Adrenal gland (tissue), 12 donors: ENCODE results near the gene GRIK5. TPM values are rescaled to one million over a fixed set of nuclear protein-coding genes. Genes with fewer than 3 reads are reported as not detected.
"Not testable (repeated sequence)": the region's sequence is repeated elsewhere in the genome, so short reads cannot be mapped to it uniquely, and the experiment has no call there.

Source experiments
- DNase-seq, 7 donors: peaks; one replicate each; pipeline ENCODE4 v3.0.0-alpha.2; 2019 to 2020
- H3K27ac ChIP-seq, 5 donors: fragments of 200-600 bp; sonication (generic) in 4 of 5; 1 replicate in 3 of 5; 2 replicates in 2 of 5; pipeline versions ENCODE4 v1.5.1 to v1.8.0; 2016 to 2020; ENCODE audit warnings: mild to moderate bottlenecking in 1 of 5
- H3K27me3 ChIP-seq: fragments of 200-600 bp; 2 replicates; pipeline ENCODE4 v1.8.0; 2021
- H3K36me3 ChIP-seq, 2 donors: fragments of 200-600 bp; replicated peaks in 1 of 2; 1 replicate in 1 of 2; 2 replicates in 1 of 2; pipeline versions ENCODE4 v1.5.1 to v1.8.0; 2018 to 2022
- H3K4me1 ChIP-seq, 2 donors: fragments of 200-600 bp; replicated peaks in 1 of 2; 1 replicate in 1 of 2; 2 replicates in 1 of 2; pipeline versions ENCODE4 v1.5.1 to v1.8.0; 2018 to 2021
- H3K4me3 ChIP-seq, 4 donors: fragments of 200-600 bp; sonication (generic) in 3 of 4; one replicate each; pipeline ENCODE4 v1.5.1; 2016 to 2018
- H3K9me3 ChIP-seq, 3 donors: fragments of 200-600 bp; sonication (generic) in 1 of 3; replicated peaks in 1 of 3; 1 replicate in 2 of 3; 2 replicates in 1 of 3; pipeline versions ENCODE4 v1.5.1 to v1.8.0; 2016 to 2021
- CTCF ChIP-seq, 6 experiments: fragments of 450-650 bp in 4 of 6; fragments of 200-600 bp in 2 of 6; sonication (generic) in 1 of 6; IDR thresholded peaks; 1 replicate in 5 of 6; 2 replicates in 1 of 6; pipeline versions ENCODE4 v1.5.1 to v1.8.0; 2016 to 2021; ENCODE audit warnings: antibody characterized with exemption in 6 of 6, mild to moderate bottlenecking in 2 of 6, moderate library complexity in 1 of 6
- POLR2A ChIP-seq, 2 donors: fragments of 450-650 bp; IDR thresholded peaks; one replicate each; pipeline ENCODE4 v1.6.1; 2017; ENCODE audit warnings: antibody characterized with exemption in 2 of 2, mild to moderate bottlenecking in 2 of 2, moderate library complexity in 1 of 2
- WGBS, 4 donors: extraction: QIAGEN DNeasy Blood & Tissue Kit in 2 of 4; methylation state at CpG; one replicate each; pipeline versions ENCODE4 v1.1.5 to v1.1.7; 2013 to 2017; 5-methylcytosine and 5-hydroxymethylcytosine counted together
- intact Hi-C, 2 donors: fragments of 100-400 bp; cut with DNase I; formaldehyde crosslinking; loops; one replicate each; pipeline versions ENCODE4 v1.14.1 to v1.15.0; 2022 to 2023
- polyA plus RNA-seq, 3 donors: library from polyadenylated mRNA; stranded (reverse); fragments of 200-250 nt in 2 of 3; fragments of 350-450 nt in 1 of 3; fragmentation: Illumina TruSeq in 1 of 3; extraction: RNeasy Lipid Tissue Mini Kit (QIAGEN cat#74804) in 1 of 3; gene quantifications; one replicate each; pipeline ENCODE4 v1.2.3, GENCODE V29; 2013 to 2014
- total RNA-seq, 9 donors: library from RNA; depleted of rRNA in 4 of 9; stranded (reverse); fragments of >200 nt in 4 of 9; fragments of 120-200 nt in 1 of 9; fragmentation: NEBNext Ultra II Directional in 1 of 9; extraction: Animal tissue kit (Norgen Biotek cat#: 25700) in 1 of 9; gene quantifications; one replicate each; pipeline versions ENCODE4 v1.1.0 to v1.2.4, GENCODE V29; 2013 to 2023
- donor health status: healthy with polysubstance abuse.
- donor health status: Bipolar disorder and iron deficiency.
- donor health status: DM: yes; HTN: yes; CAD: no.
- donor health status: DM: no; HTN: no; CAD: no.
- donor health status: DM: no; HTN: no; CAD: no.
- donor health status: DM: yes; HTN: yes; CAD: no.

Gene GRIK5
- total and polyA plus RNA-seq, 12 donors = 0.24 to 11.9 (median 2.3) TPM; not detected in 1

- Histone ChIP-seq H3K27ac (no peak overlapping the region), H3K36me3 (no peaks in the 10 kb centered on the region), H3K4me3 (no peak overlapping the region), H3K9me3 (no peaks in the 10 kb centered on the region), H3K27me3 (no peaks in the 10 kb centered on the region), H3K4me1 (no peaks in the 10 kb centered on the region)
- TF ChIP-seq CTCF (IDR thresholded peaks at IDR 0.05) (peak; percentile 78 to 99 (median 89)), POLR2A (IDR thresholded peaks at IDR 0.05) (no peak)
- intact Hi-C loops = no loop called here
- 29 to 40% (median 38%) methylated on average over 16 of the region's 16 CpGs for WGBS, 4 donors
- DNase-seq = peak; percentile 63 to 92 (median 77)
Observed at GRCh38 chr19:42108527-42109389, 38.8 kb upstream of the GRIK5 start.

- WGBS, 4 donors = 59 to 77% (median 66%) methylated on average over 2 of the region's 2 CpGs
- H3K4me3 ChIP-seq = no peak overlapping the region
- no peak overlapping the region for H3K27ac ChIP-seq
- H3K9me3 ChIP-seq = no peaks in the 10 kb centered on the region
- H3K27me3 ChIP-seq = no peaks in the 10 kb centered on the region
- H3K4me1 ChIP-seq = no peaks in the 10 kb centered on the region
- TF ChIP-seq CTCF (IDR thresholded peaks at IDR 0.05) (no peak), POLR2A (IDR thresholded peaks at IDR 0.05) (no peak)
- DNase-seq = no peak
- intact Hi-C loops = no loop called here
- no peaks in the 10 kb centered on the region for H3K36me3 ChIP-seq
Observed at GRCh38 chr19:42105368-42105767, 35.4 kb upstream of the GRIK5 start.

- intact Hi-C loops = no loop called here
- TF ChIP-seq CTCF (IDR thresholded peaks at IDR 0.05) (no peak), POLR2A (IDR thresholded peaks at IDR 0.05) (no peak)
- WGBS, 4 donors = 84 to 93% (median 86%) methylated on average over 2 of the region's 2 CpGs
- Histone ChIP-seq H3K36me3 (no peaks in the 10 kb centered on the region), H3K27me3 (no peaks in the 10 kb centered on the region), H3K4me1 (no peaks in the 10 kb centered on the region), H3K27ac (no peak overlapping the region), H3K4me3 (no peak overlapping the region), H3K9me3 (no peaks in the 10 kb centered on the region)
- DNase-seq = no peak
Observed at GRCh38 chr19:42102877-42103276, 32.9 kb upstream of the GRIK5 start.

- H3K9me3 ChIP-seq, intact Hi-C loops, DNase-seq, H3K4me3 ChIP-seq, H3K27ac ChIP-seq, H3K27me3 ChIP-seq, H3K36me3 ChIP-seq, H3K4me1 ChIP-seq: not testable (repeated sequence)
- 77 to 89% (median 84%) methylated on average over 10 of the region's 10 CpGs for WGBS, 4 donors
Observed at GRCh38 chr19:42100241-42100640, 30.2 kb upstream of the GRIK5 start.
